ENCODE results near the gene SNAI3. TPM values are rescaled to one million over a fixed set of nuclear protein-coding genes. Genes with fewer than 3 reads are reported as not detected.

The SNAI3 gene
- total and polyA plus RNA-seq, 2 of the 8 experiments (the other 6 are each of a cell fraction or from before 2014, with no cell fraction given), result 8.5 to 13.3 TPM

- ChIA-PET POLR2A (ENCODE audit: partially characterized antibody) (interaction anchor here (1.7 to 3.7 kb wide), 2 partner anchors 11 kb away, joined by 5 to 19 read pairs; partner anchors contain the start of gene MVD), CTCF (ENCODE audit: partially characterized antibody) (interaction anchor here (1.2 kb wide), 1 partner anchor 83 kb away, joined by 3 read pairs; no protein-coding TSS in a partner anchor)
- Histone ChIP-seq H2BK12ac (ENCODE audit: low read depth, low read length) (no peak overlapping the region), H4K20me1 (replicated peaks in 1 of 2; ENCODE audit: control insufficient read depth in 1 of 2, insufficient read depth in 2 of 2, low read length in 2 of 2) (peaks cover 0 to 33% of the 10 kb centered on the region in 2 experiments), H2AFZ (ENCODE audit: low read length) (no peak overlapping the region), H3K27ac (ENCODE audit: low read depth, low read length) (no peak overlapping the region), H3K27me3 (replicated peaks in 1 of 4; ENCODE audit: control insufficient read depth in 3 of 4, extremely low read depth in 1 of 4, insufficient read depth in 3 of 4, low read length in 3 of 4) (no peaks in the 10 kb centered on the region), H2AK5ac (ENCODE audit: low read depth, low read length) (no peak overlapping the region), H2BK15ac (ENCODE audit: low read length) (no peak overlapping the region), H4K5ac (ENCODE audit: insufficient read length, low read depth, low read length) (no peak overlapping the region), H3K79me1 (ENCODE audit: low read depth, low read length) (peaks cover 6% of the 10 kb centered on the region), H3K4ac (replicated peaks; ENCODE audit: insufficient read length, low read depth, low read length) (no peak overlapping the region), H4K91ac (replicated peaks; ENCODE audit: insufficient read length, low read length) (no peak overlapping the region), H3K36me3 (ENCODE audit: control insufficient read depth in 2 of 4, insufficient read depth in 4 of 4, low read length in 3 of 4) (peaks cover 3 to 29% (median 4%) of the 10 kb centered on the region in 4 experiments; a peak in 7 of 8 replicates), H3K56ac (replicated peaks; ENCODE audit: insufficient read length, low read depth, low read length) (no peak overlapping the region), H2BK20ac (ENCODE audit: low read length) (no peak overlapping the region), H3K9me3 (ENCODE audit: insufficient read depth in 2 of 2, low read depth in 1 of 2, low read length in 1 of 2) (no peaks in the 10 kb centered on the region), H3K4me2 (ENCODE audit: insufficient read depth in 1 of 2, low read depth in 2 of 2, low read length in 2 of 2) (no peak overlapping the region), H2BK5ac (ENCODE audit: low read depth, low read length) (no peak overlapping the region), H3K18ac (ENCODE audit: extremely low read depth, low read length) (no peak overlapping the region), H3K9ac (replicated peaks in 1 of 4; ENCODE audit: extremely low read depth in 1 of 4, low read depth in 3 of 4, low read length in 3 of 4) (no peak overlapping the region), H3K23ac (ENCODE audit: insufficient read length) (no peak overlapping the region), H3K23me2 (ENCODE audit: low read depth, low read length) (peaks cover 10% of the 10 kb centered on the region; the same call in 1 of the 2 replicates), H3K4me1 (replicated peaks in 1 of 4; ENCODE audit: control insufficient read depth in 3 of 4, insufficient read depth in 4 of 4, low read length in 3 of 4) (peaks cover 0 to 11% (median 7%) of the 10 kb centered on the region in 4 experiments; a peak in 5 of 7 replicates), H3K14ac (ENCODE audit: insufficient read length) (no peak overlapping the region), H2BK120ac (replicated peaks; ENCODE audit: low read depth, low read length) (no peak overlapping the region), H3K79me2 (ENCODE audit: control insufficient read depth in 1 of 2, insufficient read depth in 2 of 2, low read length in 2 of 2) (no peaks in the 10 kb centered on the region; a peak in 1 of 4 replicates), H4K8ac (ENCODE audit: extremely low read depth, insufficient read depth, low read length) (no peak overlapping the region), H3K4me3 (ENCODE audit: extremely low read depth in 1 of 4, insufficient read depth in 2 of 4, low read depth in 3 of 4, low read length in 4 of 4) (no peak overlapping the region)
- TF ChIP-seq SIRT6 (IDR thresholded peaks at IDR 0.05; ENCODE audit: low read length), result no peak
- FAIRE-seq (no peak), DNase-seq (ENCODE audit: low read depth in 1 of 2, low spot score in 2 of 2) (no peak)
- WGBS, 2 experiments (ENCODE audit: extremely low coverage in 1 of 2, insufficient coverage in 1 of 2, insufficient read length in 1 of 2, insufficient replicate concordance in 2 of 2, low coverage in 1 of 2, low lambda C conversion rate in 2 of 2, missing lambda C conversion rate in 1 of 2), result 91% methylated on average over 7 of the region's 8 CpGs; no CpG with 5 or more reads in 1 of the 2 experiments
Measured at GRCh38 chr16:88652762-88653063, 33.6 kb downstream of the SNAI3 start.

All from H1 (cell line).